ENCODE results near the gene BSND. TPM values are rescaled to one million over a fixed set of nuclear protein-coding genes. Genes with fewer than 3 reads are reported as not detected.
A peak's percentile ranks its signal among the peaks of the same experiment; 100 is the strongest.

The BSND gene
- total RNA-seq (not detected), polyA plus RNA-seq (not detected)
- long read RNA-seq, donor 1: 0 reads
- long read RNA-seq, donor 2: 0 reads

GRCh38 chr1:54998677-54999076 is at the start of gene BSND:
TSS of gene BSND (plus strand) at chr1:54998933. CDS start at chr1:54999187, 254 bp downstream.
- H3K27ac ChIP-seq: no peak within 1 kb of the TSS
- H3K36me3 ChIP-seq (ENCODE audit: insufficient read depth in 1 of 2, low read depth in 1 of 2): no peaks in the 10 kb centered on the region
- no peaks in the 10 kb centered on the region for H3K9me3 ChIP-seq
- WGBS, 3 donors: 66 to 78% (median 67%) methylated on average over 7 of the region's 7 CpGs
- H3K4me3 ChIP-seq: no peak within 1 kb of the TSS
- H3K27me3 ChIP-seq (ENCODE audit: insufficient read depth in 3 of 3, low read length in 2 of 3): peaks cover 0 to 18% (median 4%) of the 10 kb centered on the region in 3 donors
- H3K4me1 ChIP-seq: no peaks in the 10 kb centered on the region
- ATAC-seq: no peak
- intact Hi-C loops (cut with DNase I): no loop called here
- TF ChIP-seq, protein P1, sequence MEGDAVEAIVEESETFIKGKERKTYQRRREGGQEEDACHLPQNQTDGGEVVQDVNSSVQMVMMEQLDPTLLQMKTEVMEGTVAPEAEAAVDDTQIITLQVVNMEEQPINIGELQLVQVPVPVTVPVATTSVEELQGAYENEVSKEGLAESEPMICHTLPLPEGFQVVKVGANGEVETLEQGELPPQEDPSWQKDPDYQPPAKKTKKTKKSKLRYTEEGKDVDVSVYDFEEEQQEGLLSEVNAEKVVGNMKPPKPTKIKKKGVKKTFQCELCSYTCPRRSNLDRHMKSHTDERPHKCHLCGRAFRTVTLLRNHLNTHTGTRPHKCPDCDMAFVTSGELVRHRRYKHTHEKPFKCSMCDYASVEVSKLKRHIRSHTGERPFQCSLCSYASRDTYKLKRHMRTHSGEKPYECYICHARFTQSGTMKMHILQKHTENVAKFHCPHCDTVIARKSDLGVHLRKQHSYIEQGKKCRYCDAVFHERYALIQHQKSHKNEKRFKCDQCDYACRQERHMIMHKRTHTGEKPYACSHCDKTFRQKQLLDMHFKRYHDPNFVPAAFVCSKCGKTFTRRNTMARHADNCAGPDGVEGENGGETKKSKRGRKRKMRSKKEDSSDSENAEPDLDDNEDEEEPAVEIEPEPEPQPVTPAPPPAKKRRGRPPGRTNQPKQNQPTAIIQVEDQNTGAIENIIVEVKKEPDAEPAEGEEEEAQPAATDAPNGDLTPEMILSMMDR (IDR thresholded peaks at IDR 0.05): no peak
- no peak for DNase-seq

GRCh38 chr1:54949053-54949452 is 49.7 kb upstream of the BSND start:
- no peak overlapping the region for H3K4me3 ChIP-seq
- no peaks in the 10 kb centered on the region for H3K9me3 ChIP-seq
- no peak for ATAC-seq
- H3K4me1 ChIP-seq: peaks cover 3% of the 10 kb centered on the region
- no peak for DNase-seq
- H3K27ac ChIP-seq: no peak overlapping the region
- no peaks in the 10 kb centered on the region for H3K27me3 ChIP-seq (ENCODE audit: insufficient read depth in 3 of 3, low read length in 2 of 3)
- TF ChIP-seq, protein P1 (IDR thresholded peaks at IDR 0.05): no peak
- intact Hi-C loops (cut with DNase I): no loop called here
- WGBS, 3 donors: 90 to 92% (median 92%) methylated on average over 4 of the region's 4 CpGs
- H3K36me3 ChIP-seq (ENCODE audit: insufficient read depth in 1 of 2, low read depth in 1 of 2): no peaks in the 10 kb centered on the region

DNA sequence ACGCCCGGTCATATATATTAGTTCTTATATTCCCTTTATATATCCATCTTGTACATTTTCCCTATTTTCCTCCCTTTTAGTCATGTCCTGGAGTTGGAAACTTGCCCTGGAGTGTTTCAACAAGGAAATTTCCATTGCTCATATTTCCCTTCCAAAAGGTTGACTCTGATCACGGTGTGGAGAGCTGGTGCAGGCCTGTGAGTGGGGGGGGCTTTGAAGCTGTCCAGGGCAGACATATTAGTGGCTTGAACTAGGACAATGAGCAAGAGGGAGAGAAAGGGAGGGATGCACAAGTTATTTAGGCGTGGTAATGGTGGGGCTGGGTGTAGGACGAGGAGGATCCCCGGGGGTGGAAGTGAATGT is 48.7 kb upstream of the BSND start:
- intact Hi-C loops (cut with DNase I): loop anchor here (1.0 kb wide), 1 partner anchor 46 kb away; no protein-coding TSS in a partner anchor
- no peaks in the 10 kb centered on the region for H3K27me3 ChIP-seq (ENCODE audit: insufficient read depth in 3 of 3, low read length in 2 of 3)
- ATAC-seq (peak in 2 of 4 donors; percentile 17 to 18), DNase-seq (no peak)
- H3K27ac ChIP-seq: peak overlapping the region; percentile 47
- H3K4me1 ChIP-seq: peaks cover 3% of the 10 kb centered on the region
- TF ChIP-seq, protein P1 (IDR thresholded peaks at IDR 0.05): no peak
- H3K9me3 ChIP-seq: no peaks in the 10 kb centered on the region
- 48 to 57% (median 56%) methylated on average over 6 of the region's 6 CpGs for WGBS, 3 donors
- peak overlapping the region; percentile 42 for H3K4me3 ChIP-seq
- H3K36me3 ChIP-seq (ENCODE audit: insufficient read depth in 1 of 2, low read depth in 1 of 2): no peaks in the 10 kb centered on the region

DNA sequence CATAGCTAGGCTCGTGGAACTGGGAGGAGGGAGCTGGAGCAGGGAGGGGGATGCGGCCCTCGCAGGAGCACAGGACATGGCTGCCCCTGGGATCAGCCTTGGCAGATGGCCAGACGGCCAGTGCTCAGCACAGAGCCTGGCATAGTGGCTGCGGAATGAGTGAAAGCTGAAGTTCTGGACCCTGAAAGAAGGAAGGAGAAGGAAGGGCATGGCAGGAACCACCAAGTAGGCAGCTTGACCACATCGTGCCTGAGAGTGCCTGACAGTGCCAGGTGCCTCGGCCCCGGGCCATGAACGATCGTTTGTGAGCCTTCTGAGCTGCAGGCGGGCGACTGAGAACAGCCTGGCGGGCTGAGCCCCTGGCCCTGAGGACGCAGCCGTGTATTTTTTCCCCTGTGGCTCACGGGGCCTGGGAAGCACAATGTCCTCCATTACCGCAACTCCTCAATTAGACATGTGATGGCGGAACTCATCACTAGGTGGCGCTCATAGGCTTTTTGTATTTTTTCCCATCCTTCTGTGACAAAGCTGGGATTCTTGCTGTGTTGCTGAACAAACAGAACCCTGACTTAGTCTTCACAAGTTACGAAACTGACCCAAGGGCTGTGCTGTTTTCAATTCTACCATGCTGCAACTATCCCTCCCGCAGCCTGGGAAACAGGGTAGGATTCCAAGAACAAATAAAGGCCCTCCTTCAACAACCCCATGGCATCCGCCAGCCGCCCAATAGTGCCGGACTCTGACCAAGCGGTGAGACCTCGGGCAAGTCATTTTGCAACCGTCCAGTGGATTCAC is 48.2 kb upstream of the BSND start:
- Histone ChIP-seq H3K4me3 (peak overlapping the region; percentile 42), H3K9me3 (no peaks in the 10 kb centered on the region), H3K27ac (peak overlapping the region; percentile 47), H3K4me1 (peaks cover 3% of the 10 kb centered on the region), H3K27me3 (ENCODE audit: insufficient read depth in 3 of 3, low read length in 2 of 3) (no peaks in the 10 kb centered on the region), H3K36me3 (ENCODE audit: insufficient read depth in 1 of 2, low read depth in 1 of 2) (no peaks in the 10 kb centered on the region)
- peak; percentile 66 to 80 for DNase-seq
- ATAC-seq: peak; percentile 84 to 92 (median 88)
- intact Hi-C loops (cut with DNase I): loop anchor here (1.0 kb wide), 1 partner anchor 46 kb away; no protein-coding TSS in a partner anchor
- TF ChIP-seq, protein P1 (IDR thresholded peaks at IDR 0.05): peak; percentile 74
- WGBS, 3 donors: 16 to 26% (median 21%) methylated on average over 27 of the region's 27 CpGs
